ENCODE results near the gene LRRC45.

- no peak for TF ChIP-seq CTCF (IDR thresholded peaks at IDR 0.05; ENCODE audit: borderline replicate concordance, extremely low read depth, low read length, poor library complexity, severe bottlenecking)
- TF ChIP-seq EZH2 (IDR thresholded peaks at IDR 0.05; ENCODE audit: borderline replicate concordance, low read depth, low read length, severe bottlenecking): no peak
These were observed 42.1 kb downstream of the LRRC45 start for GRCh38 chr17:82065193-82065637.

Measured in DND-41 (cell line).